Measurements from ENCODE around the gene CTXN1. TPM values are rescaled to one million over a fixed set of nuclear protein-coding genes. Genes with fewer than 3 reads are reported as not detected.

The CTXN1 gene
- total and polyA plus RNA-seq, 2 of the 4 experiments (the other 2 are of a cell fraction), result 0.36 to 7.4 TPM

DNA sequence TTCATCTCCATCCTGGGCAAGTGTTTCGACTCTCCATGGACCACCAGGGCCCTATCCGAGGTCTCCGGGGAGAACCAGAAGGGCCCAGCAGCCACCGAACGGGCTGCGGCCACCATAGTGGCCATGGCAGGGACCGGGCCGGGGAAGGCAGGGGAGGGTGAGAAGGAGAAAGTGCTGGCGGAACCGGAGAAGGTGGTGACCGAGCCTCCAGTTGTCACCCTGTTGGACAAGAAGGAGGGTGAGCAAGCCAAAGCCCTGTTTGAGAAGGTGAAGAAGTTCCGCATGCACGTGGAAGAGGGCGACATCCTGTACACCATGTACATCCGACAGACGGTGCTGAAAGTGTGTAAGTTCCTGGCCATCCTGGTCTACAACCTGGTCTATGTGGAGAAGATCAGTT is 27.0 kb downstream of the CTXN1 start:
- no peak overlapping the region for H3K4me2 ChIP-seq (ENCODE audit: low read depth, low read length)
- H3K4me3 ChIP-seq (ENCODE audit: insufficient read depth, low read depth, low read length), result no peak overlapping the region
- H3K27me3 ChIP-seq (ENCODE audit: control insufficient read depth, insufficient read depth, low read length), result no peaks in the 10 kb centered on the region
- H4K8ac ChIP-seq (ENCODE audit: low read depth in 2 of 2, low read length in 2 of 2), result no peak overlapping the region
- POLR2A ChIA-PET (ENCODE audit: unreplicated experiment), result interaction anchor here (0.5 kb wide), 1 partner anchor 16 kb away, joined by 5 read pairs; no protein-coding TSS in a partner anchor
- no peak overlapping the region for H2BK15ac ChIP-seq (ENCODE audit: low read depth, low read length)
- in situ Hi-C loops (cut with MboI; ENCODE audit: low sequenced_read_pairs), result no loop called here
- H3K9me1 ChIP-seq (ENCODE audit: insufficient read depth, low read length), result peaks cover 8% of the 10 kb centered on the region
- DNase-seq (no peak), ATAC-seq (ENCODE audit: low read depth) (no peak)
- no peaks in the 10 kb centered on the region for H4K20me1 ChIP-seq (ENCODE audit: insufficient read depth, low read length)
- H3K14ac ChIP-seq (replicated peaks; ENCODE audit: low read depth, low read length), result no peak overlapping the region
- no peak overlapping the region for H2AFZ ChIP-seq (replicated peaks; ENCODE audit: low read length, poor library complexity)
- intact Hi-C loops (cut with micrococcal nuclease), result no loop called here
- H4K5ac ChIP-seq (ENCODE audit: low read depth, low read length), result no peak overlapping the region
- H3K18ac ChIP-seq (ENCODE audit: low read depth, low read length), result no peak overlapping the region
- 95% methylated on average over 10 of the region's 16 CpGs; no CpG with 5 or more reads in 1 of the 2 experiments for WGBS, 2 experiments (ENCODE audit: extremely low coverage in 2 of 2, insufficient read length in 1 of 2)
- H2BK20ac ChIP-seq (ENCODE audit: low read depth, low read length), result no peak overlapping the region
- dilution Hi-C loops (cut with HindIII; ENCODE audit: low sequenced_read_pairs, unreplicated experiment), result no loop called here
- BruUV-seq (replicated peaks), result no TSS peak
- CTCF ChIA-PET, result interaction anchor here (0.6 kb wide), 1 partner anchor 13 kb away, joined by 4 read pairs; no protein-coding TSS in a partner anchor
- H3K9ac ChIP-seq (ENCODE audit: low read depth, low read length), result no peak overlapping the region
- H2AK5ac ChIP-seq (ENCODE audit: low read depth, low read length), result no peak overlapping the region
- no peak overlapping the region for H3K4ac ChIP-seq (ENCODE audit: low read depth, low read length)
- H3K27ac ChIP-seq (ENCODE audit: insufficient read depth, low read length), result no peak overlapping the region
- TF ChIP-seq MAZ (IDR thresholded peaks at IDR 0.05; ENCODE audit: borderline replicate concordance, low read depth, low read length), result no peak
- TF ChIP-seq, protein P1, sequence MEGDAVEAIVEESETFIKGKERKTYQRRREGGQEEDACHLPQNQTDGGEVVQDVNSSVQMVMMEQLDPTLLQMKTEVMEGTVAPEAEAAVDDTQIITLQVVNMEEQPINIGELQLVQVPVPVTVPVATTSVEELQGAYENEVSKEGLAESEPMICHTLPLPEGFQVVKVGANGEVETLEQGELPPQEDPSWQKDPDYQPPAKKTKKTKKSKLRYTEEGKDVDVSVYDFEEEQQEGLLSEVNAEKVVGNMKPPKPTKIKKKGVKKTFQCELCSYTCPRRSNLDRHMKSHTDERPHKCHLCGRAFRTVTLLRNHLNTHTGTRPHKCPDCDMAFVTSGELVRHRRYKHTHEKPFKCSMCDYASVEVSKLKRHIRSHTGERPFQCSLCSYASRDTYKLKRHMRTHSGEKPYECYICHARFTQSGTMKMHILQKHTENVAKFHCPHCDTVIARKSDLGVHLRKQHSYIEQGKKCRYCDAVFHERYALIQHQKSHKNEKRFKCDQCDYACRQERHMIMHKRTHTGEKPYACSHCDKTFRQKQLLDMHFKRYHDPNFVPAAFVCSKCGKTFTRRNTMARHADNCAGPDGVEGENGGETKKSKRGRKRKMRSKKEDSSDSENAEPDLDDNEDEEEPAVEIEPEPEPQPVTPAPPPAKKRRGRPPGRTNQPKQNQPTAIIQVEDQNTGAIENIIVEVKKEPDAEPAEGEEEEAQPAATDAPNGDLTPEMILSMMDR (conservative IDR thresholded peaks at IDR 0.05; ENCODE audit: low read depth, low read length), result no peak
- TF ChIP-seq RFX5 (IDR thresholded peaks at IDR 0.05; ENCODE audit: low read depth, low read length), result no peak
- TF ChIP-seq SMC3 (IDR thresholded peaks at IDR 0.05; ENCODE audit: low read depth, low read length), result no peak
- TF ChIP-seq CHD1 (IDR thresholded peaks at IDR 0.05; ENCODE audit: low read depth, low read length), result no peak
- no peak for TF ChIP-seq NFE2L2 (IDR thresholded peaks at IDR 0.05; ENCODE audit: low read depth, low read length)
- TF ChIP-seq, protein P2, sequence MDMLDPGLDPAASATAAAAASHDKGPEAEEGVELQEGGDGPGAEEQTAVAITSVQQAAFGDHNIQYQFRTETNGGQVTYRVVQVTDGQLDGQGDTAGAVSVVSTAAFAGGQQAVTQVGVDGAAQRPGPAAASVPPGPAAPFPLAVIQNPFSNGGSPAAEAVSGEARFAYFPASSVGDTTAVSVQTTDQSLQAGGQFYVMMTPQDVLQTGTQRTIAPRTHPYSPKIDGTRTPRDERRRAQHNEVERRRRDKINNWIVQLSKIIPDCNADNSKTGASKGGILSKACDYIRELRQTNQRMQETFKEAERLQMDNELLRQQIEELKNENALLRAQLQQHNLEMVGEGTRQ (IDR thresholded peaks at IDR 0.05; ENCODE audit: low read depth, low read length), result no peak
- TF ChIP-seq BHLHE40 (IDR thresholded peaks at IDR 0.05; ENCODE audit: low read depth, low read length), result no peak
- TF ChIP-seq, protein P3, sequence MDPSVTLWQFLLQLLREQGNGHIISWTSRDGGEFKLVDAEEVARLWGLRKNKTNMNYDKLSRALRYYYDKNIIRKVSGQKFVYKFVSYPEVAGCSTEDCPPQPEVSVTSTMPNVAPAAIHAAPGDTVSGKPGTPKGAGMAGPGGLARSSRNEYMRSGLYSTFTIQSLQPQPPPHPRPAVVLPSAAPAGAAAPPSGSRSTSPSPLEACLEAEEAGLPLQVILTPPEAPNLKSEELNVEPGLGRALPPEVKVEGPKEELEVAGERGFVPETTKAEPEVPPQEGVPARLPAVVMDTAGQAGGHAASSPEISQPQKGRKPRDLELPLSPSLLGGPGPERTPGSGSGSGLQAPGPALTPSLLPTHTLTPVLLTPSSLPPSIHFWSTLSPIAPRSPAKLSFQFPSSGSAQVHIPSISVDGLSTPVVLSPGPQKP (IDR thresholded peaks at IDR 0.05; ENCODE audit: borderline replicate concordance, low read depth, low read length), result no peak
- peaks cover 4 to 20% of the 10 kb centered on the region in 2 experiments; a peak in 2 of 4 replicates for H3K79me1 ChIP-seq (ENCODE audit: low read depth in 1 of 2, low read length in 2 of 2)
- no peak overlapping the region for H3K56ac ChIP-seq (ENCODE audit: extremely low read depth, insufficient read depth, low read length)
- peaks cover 3% of the 10 kb centered on the region; the same call in 1 of the 2 replicates for H3K4me1 ChIP-seq (ENCODE audit: control insufficient read depth, insufficient read depth, low read length)
- H2BK5ac ChIP-seq (ENCODE audit: low read depth, low read length, poor library complexity, severe bottlenecking), result no peak overlapping the region
- H3K23ac ChIP-seq (ENCODE audit: low read depth, low read length), result no peak overlapping the region
- H3K36me3 ChIP-seq (ENCODE audit: control insufficient read depth, insufficient read depth, low read length), result peaks cover 16% of the 10 kb centered on the region
- H3K9me3 ChIP-seq (ENCODE audit: control insufficient read depth, insufficient read depth, low read length), result no peaks in the 10 kb centered on the region
- no peak overlapping the region for H2BK120ac ChIP-seq (ENCODE audit: low read depth, low read length)
- no peak overlapping the region for H4K91ac ChIP-seq (ENCODE audit: insufficient read depth, low read depth, low read length)
- H2AK9ac ChIP-seq (replicated peaks; ENCODE audit: low read depth, low read length, poor library complexity), result no peak overlapping the region

Data from IMR-90 (cell line).